Testis (tissue), 2 donors: ENCODE measurements around the gene KRT6B.

Experiments used
- CTCF ChIP-seq, 3 experiments: fragments of 450-650 bp in 2 of 3; fragments of 200-600 bp in 1 of 3; sonication (generic) in 1 of 3; IDR thresholded peaks; one replicate each; pipeline ENCODE4 v1.5.1; 2016 to 2019; ENCODE audit warnings: antibody characterized with exemption in 3 of 3, mild to moderate bottlenecking in 2 of 3, moderate library complexity in 1 of 3
- POLR2A ChIP-seq: fragments of 450-650 bp; IDR thresholded peaks from one replicate; pipeline ENCODE4 v1.6.1; 2017; ENCODE audit warnings: antibody characterized with exemption, mild to moderate bottlenecking, moderate library complexity

- TF ChIP-seq CTCF (IDR thresholded peaks at IDR 0.05) (no peak), POLR2A (no peak)
These were observed 49.6 kb downstream of the KRT6B start for GRCh38 chr12:52402377-52402776.
